GM12872 (cell line): ENCODE data around the gene KDM6A.

ENCODE experiments used
- TF ChIP-seq, protein P1 (sequence below): IDR thresholded peaks from 3 replicates; pipeline ENCODE4 v1.5.1; 2011; ENCODE audit warnings: low read depth, mild to moderate bottlenecking, low read length, moderate library complexity; ENCODE audit not compliant: insufficient read depth

KDM6A gene

DNA sequence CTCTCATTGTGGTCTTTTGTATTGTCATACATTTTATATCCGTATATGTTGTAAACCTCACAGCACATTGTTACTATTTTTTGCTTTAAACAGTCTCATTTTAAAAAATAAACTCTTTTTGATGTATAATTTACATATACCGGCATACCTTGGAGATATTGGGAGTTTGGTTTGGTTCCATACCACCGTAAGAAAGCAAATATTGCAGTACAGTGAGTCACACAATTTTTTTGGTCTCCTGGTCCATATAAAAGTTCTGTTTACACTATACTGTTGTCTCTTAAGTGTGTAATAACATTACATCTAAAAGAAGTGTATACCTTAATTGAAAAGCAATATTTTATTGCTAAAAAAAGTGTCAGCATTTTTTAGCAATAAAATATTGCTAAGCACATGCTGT, 70.0 kb downstream of the KDM6A start:
- TF ChIP-seq, protein P1, sequence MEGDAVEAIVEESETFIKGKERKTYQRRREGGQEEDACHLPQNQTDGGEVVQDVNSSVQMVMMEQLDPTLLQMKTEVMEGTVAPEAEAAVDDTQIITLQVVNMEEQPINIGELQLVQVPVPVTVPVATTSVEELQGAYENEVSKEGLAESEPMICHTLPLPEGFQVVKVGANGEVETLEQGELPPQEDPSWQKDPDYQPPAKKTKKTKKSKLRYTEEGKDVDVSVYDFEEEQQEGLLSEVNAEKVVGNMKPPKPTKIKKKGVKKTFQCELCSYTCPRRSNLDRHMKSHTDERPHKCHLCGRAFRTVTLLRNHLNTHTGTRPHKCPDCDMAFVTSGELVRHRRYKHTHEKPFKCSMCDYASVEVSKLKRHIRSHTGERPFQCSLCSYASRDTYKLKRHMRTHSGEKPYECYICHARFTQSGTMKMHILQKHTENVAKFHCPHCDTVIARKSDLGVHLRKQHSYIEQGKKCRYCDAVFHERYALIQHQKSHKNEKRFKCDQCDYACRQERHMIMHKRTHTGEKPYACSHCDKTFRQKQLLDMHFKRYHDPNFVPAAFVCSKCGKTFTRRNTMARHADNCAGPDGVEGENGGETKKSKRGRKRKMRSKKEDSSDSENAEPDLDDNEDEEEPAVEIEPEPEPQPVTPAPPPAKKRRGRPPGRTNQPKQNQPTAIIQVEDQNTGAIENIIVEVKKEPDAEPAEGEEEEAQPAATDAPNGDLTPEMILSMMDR, result no peak

DNA sequence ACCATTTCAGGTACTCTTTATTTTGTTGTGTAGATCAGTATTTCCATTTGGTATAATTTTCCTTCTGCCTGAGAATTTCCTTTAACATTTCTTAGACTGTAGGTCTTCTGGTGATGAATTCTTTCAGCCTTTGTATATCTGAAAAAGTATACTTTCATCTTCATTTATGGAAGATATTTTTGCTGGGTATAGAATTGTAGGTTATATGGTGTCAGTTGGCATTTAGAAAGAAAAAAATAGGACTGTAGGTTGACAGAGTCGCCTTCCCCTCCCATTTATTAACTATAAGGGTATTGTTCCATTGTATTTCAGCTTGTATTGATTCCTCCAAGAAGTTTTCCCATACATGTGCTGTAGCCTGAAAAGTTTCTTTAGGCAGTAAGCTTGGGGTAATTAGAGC, 71.9 kb downstream of the KDM6A start:
- TF ChIP-seq, protein P1, result no peak

DNA sequence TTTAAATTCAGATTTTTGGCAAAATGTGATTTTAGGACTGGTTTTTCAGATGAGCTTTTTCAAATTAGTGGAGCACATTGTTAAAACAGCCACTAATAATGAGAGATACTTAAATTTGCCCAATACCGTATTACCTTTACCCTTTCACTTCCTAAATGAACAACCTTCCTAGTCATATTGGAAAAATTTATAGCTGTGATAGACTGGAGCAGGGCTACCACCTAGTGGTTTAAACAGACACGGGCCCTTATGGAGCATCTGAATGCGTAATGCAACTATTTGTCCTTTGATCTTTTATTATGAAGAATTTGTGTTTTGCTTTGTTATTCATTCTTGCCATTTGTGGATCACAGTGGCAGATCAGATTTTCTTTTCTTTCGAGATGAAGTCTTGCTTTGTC, 72.7 kb downstream of the KDM6A start:
- TF ChIP-seq, protein P1, result peak; percentile 15; the same call in 1 of the 3 replicates

DNA sequence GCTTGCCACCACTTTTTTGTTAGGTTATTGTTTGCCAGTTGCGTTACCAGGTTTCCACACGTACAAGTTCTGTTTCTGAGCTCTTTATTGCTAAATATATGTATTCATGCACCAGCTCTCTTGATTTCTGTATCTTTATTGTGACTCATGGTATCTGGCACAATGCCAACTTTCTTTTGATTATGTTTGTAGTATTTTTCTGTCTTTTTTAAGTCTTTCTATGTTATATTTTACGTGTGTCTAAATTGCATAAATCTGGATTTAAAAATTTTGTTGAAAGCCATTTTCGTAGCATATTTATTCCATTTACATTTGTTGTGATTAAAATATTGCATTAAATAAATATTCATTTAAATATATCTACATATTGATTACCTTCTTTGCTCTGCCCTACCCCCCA, 73.8 kb downstream of the KDM6A start:
- TF ChIP-seq, protein P1, result no peak

DNA sequence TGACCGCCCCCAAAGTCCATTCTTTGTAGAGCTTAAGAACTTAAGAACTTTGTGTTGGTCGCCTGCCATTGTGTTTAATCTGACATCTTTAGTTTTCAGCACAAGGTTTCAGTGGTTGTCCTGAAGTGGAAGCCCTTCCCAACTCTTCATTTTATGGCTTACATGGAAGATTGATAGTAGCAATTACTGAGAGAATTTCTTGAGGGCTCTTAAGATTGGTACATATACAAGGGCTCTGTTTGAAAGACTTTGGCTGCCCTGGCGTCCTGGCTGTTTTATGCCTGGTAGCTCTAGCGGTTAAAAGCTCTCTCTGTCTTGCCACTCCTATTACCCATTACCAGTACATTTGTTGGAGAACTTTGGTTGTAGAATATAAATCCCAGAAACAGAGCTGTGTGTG, 75.0 kb downstream of the KDM6A start:
- TF ChIP-seq, protein P1, result no peak

DNA sequence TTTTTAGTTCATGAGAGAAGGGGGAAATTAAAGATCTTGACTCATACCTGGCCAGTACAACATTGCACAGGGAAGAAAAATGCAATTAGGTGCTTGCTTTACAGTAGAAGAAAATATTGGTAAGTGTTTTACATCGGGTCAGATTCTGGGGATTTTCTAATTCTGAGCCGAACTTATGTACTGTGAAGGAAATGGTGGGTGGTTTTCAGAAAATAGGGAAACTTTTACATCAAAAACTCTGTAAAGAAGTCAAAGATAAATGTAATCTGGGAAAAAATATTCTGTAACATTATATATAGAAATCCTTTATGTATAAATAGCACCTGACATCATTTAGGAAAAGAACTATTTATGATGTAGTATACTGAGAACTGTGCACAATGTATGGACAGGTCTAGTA, 75.4 kb downstream of the KDM6A start:
- TF ChIP-seq, protein P1, result no peak

DNA sequence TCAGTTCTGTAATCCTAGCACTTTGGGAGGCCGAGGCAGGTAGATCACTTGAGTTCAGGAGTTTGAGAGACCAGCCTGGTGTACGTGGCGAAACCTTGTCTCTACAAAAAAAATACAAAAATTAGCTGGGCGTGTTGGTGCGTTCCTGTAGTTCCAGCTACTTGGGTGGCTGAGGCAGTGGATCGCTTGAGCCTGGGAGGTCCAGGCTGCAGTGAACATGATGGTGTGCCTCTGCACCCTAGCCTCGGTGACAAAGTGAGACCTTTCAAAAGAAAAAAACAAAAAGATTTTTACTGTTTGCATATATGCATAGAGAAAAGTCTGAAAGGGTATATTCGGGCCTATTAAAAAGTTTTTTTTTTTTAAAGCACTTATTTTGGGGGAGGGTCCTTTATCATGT, 76.1 kb downstream of the KDM6A start:
- TF ChIP-seq, protein P1, result no peak
